Astrocyte of the spinal cord (primary cell): ENCODE data around the gene TPP2.

Experiments used
- DNase-seq: peaks from one replicate; pipeline ENCODE4 v3.0.0; 2011; ENCODE audit warnings: low read depth, low spot score
- H3K4me3 ChIP-seq: 2 replicates; pipeline ENCODE4 v1.5.1; 2011; ENCODE audit warnings: low read depth, mild to moderate bottlenecking, low read length, moderate library complexity
- CTCF ChIP-seq: IDR thresholded peaks from 2 replicates; pipeline ENCODE4 v1.5.1; 2012; ENCODE audit warnings: low read depth, mild to moderate bottlenecking, low read length, inconsistent platforms
- in situ Hi-C: cut with HindIII; loops from 2 replicates; pipeline ENCODE4 v1.10.0; 2017; ENCODE audit warnings: low sequenced_read_pairs

TPP2 gene

GRCh38 chr13:102561933-102562332 is 34.9 kb upstream of the TPP2 start:
- TF ChIP-seq CTCF, result no peak
- no peak for DNase-seq
- in situ Hi-C loops, result no loop called here

DNA sequence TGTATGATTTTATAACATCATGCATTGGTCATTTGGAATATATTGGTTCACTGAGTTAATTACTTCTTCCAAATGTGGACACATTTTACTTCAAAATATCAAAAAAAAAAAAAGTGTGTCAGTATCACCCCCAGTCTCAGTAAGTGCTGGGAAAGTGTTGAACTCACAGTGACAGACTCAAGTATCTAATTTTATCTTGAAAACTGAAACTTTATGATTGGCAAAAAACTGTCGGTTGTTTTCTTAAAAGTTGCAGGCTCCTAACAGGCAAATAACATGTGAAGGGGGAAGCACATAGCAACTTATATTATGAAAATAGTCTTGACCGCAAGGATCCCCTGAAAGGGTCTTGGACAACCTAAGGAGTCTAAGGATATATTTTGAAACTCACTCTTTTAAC is 33.5 kb upstream of the TPP2 start:
- in situ Hi-C loops, result no loop called here
- TF ChIP-seq CTCF, result no peak

More at GRCh38 chr13:102561933-102562332, 34.9 kb upstream of the TPP2 start:
- H3K4me3 ChIP-seq, result no peak overlapping the region

DNA sequence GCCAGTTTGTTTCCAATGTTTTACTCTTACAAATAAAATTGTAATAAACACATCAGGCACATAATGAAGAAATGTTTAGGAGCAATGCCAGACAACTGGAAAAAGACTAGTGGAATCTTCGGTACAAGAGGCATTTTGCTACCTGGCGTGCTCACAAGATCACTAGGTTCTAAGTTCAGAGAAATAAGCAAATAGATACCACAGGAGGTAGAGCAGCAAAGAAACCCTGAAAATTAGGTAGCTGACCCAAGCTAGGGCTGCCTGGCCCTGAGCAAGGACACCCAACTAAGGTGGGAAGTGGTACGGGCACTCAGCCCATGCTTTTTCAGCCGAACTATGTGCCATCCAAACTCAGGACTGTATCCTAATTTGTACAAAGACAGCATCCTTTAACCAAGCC is 32.2 kb upstream of the TPP2 start:
- TF ChIP-seq CTCF, result no peak
- no peak for DNase-seq
- H3K4me3 ChIP-seq, result no peak overlapping the region
- in situ Hi-C loops, result no loop called here

More for the DNA sequence above, 33.5 kb upstream of the TPP2 start:
- no peak overlapping the region for H3K4me3 ChIP-seq
- no peak for DNase-seq

DNA sequence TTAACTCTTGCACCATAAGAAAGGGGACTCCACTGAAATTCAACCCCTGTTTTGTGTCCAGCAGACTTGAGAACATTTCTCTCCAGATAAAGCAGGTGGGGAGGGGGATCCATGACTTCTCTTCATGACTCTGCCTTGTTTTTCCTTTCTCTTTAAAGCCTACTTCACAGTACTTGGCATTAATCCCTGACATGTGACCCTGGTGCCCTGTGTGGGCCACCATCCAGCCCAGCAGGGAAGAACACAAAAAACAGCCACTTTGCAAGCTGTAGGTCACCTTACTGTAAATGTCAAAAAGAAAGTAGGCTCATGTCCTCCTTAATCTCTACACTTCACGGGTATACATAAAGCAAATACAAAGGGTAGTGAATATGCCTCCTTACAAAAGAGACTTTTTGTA is 30.3 kb upstream of the TPP2 start:
- in situ Hi-C loops, result no loop called here
- no peak overlapping the region for H3K4me3 ChIP-seq
- no peak for DNase-seq
- TF ChIP-seq CTCF, result no peak

GRCh38 chr13:102567857-102568256 is 28.9 kb upstream of the TPP2 start:
- no peak overlapping the region for H3K4me3 ChIP-seq
- no peak for TF ChIP-seq CTCF
- DNase-seq, result no peak
- in situ Hi-C loops, result no loop called here

- DNase-seq, result no peak
These were observed 27.3 kb upstream of the TPP2 start for GRCh38 chr13:102569488-102569887.

More at GRCh38 chr13:102569488-102569887, 27.3 kb upstream of the TPP2 start:
- in situ Hi-C loops, result no loop called here
- no peak overlapping the region for H3K4me3 ChIP-seq
- TF ChIP-seq CTCF, result no peak
